SK-MEL-5 (cell line): ENCODE results near the gene ARPC1B. TPM values are rescaled to one million over a fixed set of nuclear protein-coding genes. Genes with fewer than 3 reads are reported as not detected.
"Not testable (repeated sequence)": the region's sequence is repeated elsewhere in the genome, so short reads cannot be mapped to it uniquely, and the experiment has no call there.

Experiments used
- DNase-seq: peaks from one replicate; pipeline ENCODE4 v3.0.0-alpha.2; 2016; ENCODE audit warnings: low read depth, low spot score
- in situ Hi-C: cut with HindIII; loops from 2 replicates; pipeline ENCODE4 v1.10.0; 2016; ENCODE audit warnings: low sequenced_read_pairs, high pct_unique_total_duplicates, low pct_unique_long_range_greater_than_20kb
- total RNA-seq: library from RNA; depleted of rRNA; stranded (reverse); fragments of >200 nt; shearing (Covaris generic); gene quantifications from 2 replicates; pipeline ENCODE4 v1.2.3, GENCODE V29; 2014

ARPC1B gene
- total RNA-seq, 1 experiment from 2014 or later = 1,714 TPM

DNA sequence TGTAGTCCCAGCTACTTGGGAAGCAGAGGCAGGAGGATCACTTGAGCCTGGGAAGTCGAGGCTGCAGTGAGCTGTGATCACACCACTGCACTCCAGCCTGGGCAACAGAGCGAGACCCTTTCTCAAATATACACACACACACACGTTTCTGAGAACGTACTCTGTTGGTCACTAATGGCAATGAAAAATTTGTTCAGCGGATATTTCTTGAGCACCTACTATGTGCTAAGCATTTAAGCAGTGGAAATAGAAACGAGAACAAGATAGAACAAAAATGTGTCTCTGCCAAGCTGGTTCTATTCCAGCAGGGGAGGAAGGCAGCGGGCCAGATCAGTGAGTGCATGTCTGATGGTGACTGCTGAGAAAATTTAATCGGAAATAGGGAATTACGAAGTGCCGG, 8.7 kb downstream of the ARPC1B start:
- no peak for DNase-seq
- in situ Hi-C loops = no loop called here

DNA sequence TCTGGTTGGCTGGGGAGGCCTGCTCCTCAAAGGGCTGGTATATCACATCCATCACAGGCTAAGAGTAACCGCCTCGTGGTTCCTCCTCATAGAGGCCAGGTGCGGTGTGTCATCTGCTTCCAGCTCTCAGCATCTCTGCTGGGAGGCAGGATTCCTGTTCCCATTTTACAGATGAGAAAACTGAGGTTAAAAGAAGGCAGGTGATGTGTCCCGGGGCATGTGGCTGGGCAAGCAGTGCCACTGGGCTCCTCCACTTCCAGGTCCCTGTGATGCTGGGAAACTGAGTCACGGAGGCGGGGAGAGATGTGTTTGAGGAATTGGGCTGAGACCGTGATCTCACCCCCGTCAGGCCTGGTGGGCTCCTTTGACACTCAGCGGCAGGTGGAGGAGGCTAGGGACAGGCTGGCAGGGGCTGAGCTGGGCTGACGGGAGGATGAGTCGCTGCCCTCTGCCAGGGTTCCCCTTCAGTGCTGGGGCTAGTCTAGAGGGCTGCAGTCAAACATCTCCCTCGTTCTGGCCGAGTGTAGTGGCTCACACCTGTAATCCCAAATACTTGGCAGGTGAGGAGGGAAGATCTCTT, 9.4 kb downstream of the ARPC1B start:
- no peak for DNase-seq

DNA sequence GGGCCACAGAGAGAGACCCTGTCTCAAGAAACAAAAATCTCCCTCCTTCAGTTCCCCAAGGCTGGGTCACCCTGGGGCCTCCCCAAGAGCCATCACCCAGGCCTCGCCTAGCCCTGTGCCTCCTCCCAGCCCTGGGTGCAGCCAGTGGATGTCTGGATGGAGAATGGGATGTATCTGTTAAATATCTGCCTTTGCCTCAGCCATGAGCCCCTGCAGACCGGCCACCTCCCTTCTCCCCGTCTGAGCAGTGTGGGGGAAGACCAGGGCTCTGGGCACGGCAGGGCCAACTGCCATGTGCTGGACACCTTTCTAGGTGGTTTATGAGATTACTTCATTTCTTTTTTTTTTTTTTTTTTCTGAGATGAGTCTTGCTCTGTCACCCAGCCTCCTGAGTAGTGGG, 10.0 kb downstream of the ARPC1B start:
- in situ Hi-C loops = no loop called here
- no peak for DNase-seq

More for the DNA sequence above, 9.4 kb downstream of the ARPC1B start:
- in situ Hi-C loops = no loop called here

DNA sequence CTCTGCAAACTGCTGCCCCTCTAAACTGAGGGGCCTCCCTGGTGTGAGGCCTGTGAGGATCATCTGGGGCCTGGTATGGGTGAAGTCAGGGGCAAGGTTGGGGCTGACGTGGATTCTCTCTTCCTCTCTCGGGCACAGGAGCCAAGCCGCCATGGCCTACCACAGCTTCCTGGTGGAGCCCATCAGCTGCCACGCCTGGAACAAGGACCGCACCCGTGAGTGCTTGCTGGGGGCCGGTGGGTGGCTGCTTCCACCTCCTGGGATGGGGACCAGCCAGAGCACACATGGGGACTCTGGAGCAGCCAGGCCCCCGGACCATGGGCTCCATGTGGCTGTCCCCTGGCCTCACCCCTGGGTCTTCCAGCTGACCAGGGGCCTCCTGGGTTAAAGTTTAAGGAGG, 11.0 kb downstream of the ARPC1B start:
- in situ Hi-C loops = no loop called here
- no peak for DNase-seq

DNA sequence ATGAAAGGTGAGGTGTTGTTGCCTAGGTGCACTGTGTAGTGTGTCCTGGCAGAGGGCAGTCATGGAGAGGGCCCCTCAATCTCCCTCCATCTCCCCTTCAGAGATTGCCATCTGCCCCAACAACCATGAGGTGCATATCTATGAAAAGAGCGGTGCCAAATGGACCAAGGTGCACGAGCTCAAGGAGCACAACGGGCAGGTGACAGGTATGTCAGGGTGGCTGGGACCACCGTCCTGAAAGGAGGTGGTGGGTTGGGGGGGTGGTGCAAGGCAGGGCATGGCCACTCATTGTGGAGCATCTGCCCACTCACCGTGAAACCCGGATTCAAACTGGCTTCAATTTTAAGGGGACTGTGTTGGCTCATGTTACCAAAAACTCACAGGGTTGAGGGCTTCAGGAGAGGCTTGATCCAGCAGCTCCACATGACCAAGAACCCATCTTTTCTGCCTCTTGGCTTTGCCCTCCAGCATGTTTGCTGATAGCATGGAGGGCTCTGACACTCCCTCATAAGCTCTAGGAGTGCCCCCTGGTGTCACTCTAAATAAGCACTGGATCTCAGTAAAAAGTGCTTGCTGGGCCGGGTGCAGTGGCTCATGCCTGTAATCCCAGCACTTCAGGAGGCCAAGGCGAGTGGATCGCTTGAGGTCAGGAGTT, 12.2 kb downstream of the ARPC1B start:
- in situ Hi-C loops = no loop called here
- DNase-seq = peak; percentile 84

DNA sequence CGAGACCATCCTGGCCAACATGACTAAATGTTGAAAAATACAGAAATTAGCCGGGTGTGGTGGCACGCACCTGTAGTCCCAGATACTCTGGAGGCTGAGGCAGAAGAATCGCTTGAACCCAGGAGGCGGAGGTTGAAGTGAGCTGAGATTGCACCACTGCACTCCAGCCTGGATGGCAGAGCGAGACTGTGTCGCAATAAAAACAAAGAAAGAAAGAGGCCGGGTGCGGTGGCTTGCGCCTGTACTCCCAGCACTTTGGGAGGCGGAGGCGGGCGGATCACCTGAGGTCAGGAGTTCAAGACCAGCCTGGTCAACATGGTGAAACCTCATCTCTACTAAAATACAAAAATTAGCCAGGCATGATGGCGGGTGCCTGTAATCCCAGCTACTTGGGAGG, 12.7 kb downstream of the ARPC1B start:
- DNase-seq, in situ Hi-C loops: not testable (repeated sequence)

DNA sequence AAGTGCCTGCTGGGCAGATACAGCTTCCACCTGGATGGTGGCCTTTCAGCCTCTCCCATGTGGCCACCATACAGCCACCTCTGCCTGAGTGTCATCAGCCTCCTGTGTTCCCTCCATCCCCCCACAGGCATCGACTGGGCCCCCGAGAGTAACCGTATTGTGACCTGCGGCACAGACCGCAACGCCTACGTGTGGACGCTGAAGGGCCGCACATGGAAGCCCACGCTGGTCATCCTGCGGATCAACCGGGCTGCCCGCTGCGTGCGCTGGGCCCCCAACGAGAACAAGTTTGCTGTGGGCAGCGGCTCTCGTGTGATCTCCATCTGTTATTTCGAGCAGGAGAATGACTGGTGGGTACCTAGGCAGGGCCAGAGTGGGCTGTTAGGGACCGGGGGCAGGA, 13.4 kb downstream of the ARPC1B start:
- DNase-seq = no peak
- in situ Hi-C loops = no loop called here

DNA sequence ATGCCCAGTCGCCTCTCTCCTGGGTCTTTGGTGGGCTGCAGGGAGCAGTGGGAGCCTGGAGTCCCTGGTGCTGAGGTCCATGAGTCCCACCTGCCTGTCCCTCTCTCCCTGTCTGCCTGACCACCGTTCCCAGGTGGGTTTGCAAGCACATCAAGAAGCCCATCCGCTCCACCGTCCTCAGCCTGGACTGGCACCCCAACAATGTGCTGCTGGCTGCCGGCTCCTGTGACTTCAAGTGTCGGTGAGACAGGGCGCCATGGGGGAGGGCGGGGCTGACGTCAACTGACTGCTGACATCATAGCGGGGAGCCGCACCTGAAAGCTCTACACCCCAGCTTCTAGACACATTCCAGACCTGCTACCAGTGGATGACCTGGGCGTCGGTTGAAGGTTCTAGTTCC, 15.2 kb downstream of the ARPC1B start:
- DNase-seq = no peak
- in situ Hi-C loops = no loop called here

DNA sequence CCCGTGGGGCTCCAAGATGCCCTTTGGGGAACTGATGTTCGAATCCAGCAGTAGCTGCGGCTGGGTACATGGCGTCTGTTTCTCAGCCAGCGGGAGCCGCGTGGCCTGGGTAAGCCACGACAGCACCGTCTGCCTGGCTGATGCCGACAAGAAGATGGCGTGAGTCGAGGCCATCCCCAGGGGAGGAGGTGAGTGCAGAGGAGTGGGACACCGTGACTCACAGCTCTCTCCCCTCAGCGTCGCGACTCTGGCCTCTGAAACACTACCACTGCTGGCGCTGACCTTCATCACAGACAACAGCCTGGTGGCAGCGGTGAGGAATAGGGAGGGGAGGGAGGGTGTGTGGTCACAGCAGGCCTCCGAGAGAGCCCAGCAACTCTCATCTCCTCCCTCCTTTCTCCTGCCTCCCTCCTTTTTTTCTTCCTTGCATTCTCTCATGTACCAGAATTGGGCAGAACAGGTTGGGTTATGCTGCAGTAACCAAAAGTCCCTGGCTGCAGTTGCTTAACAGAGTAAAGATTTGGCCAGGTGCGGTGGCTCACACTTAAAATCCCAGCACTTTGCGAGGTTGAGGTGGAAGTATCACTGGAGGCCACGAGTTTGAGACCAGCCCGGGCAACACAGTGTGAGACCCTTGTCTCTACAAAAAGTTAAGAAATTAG, 16.5 kb downstream of the ARPC1B start:
- in situ Hi-C loops = no loop called here

DNA sequence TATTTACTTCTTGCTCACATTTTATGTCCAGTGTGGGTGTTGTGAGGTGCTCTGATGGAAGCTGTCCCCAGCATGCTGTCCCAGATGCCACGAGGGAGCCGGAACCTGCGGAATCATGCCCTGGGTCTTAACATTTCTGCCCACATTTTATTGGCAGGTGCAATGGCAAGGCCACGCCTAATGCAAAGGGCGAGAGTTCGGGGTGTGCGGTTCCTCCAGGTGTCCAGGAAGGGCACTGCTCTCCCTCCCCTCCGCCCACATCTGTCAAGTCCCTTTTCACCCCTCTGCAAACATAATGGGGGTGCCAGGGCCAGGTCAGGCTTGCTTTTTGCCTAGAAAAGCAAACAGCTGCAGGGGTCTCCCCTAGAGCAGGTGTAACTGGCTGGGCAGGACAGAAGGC, 17.5 kb downstream of the ARPC1B start:
- in situ Hi-C loops = no loop called here
- DNase-seq = no peak

More for the DNA sequence above, 16.5 kb downstream of the ARPC1B start:
- DNase-seq = no peak

DNA sequence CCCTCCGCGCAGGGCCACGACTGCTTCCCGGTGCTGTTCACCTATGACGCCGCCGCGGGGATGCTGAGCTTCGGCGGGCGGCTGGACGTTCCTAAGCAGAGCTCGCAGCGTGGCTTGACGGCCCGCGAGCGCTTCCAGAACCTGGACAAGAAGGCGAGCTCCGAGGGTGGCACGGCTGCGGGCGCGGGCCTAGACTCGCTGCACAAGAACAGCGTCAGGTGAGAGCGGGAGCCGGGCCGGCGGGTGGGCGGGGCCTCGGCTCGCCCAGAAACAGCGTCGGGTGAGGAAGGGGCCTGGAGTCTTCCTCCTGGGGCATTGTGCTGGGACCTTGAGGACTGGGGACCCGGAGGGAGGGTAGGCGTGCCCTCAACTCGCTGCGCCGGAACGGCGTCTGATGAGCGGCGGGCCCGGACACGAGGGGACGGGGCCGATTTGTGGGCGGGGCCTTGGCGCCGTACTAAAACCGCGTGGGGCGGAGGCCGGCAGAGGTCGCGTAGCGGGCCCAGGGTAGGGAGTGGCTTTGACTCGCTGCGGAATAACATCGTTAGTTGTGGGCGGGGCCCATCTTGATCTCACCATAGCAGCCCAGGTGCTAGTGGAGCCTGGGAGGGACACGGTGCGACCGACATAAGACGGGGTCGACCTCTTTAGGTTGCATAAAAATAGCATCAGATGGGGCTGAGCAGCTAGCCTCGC, 18.3 kb downstream of the ARPC1B start:
- in situ Hi-C loops = no loop called here
- no peak for DNase-seq

DNA sequence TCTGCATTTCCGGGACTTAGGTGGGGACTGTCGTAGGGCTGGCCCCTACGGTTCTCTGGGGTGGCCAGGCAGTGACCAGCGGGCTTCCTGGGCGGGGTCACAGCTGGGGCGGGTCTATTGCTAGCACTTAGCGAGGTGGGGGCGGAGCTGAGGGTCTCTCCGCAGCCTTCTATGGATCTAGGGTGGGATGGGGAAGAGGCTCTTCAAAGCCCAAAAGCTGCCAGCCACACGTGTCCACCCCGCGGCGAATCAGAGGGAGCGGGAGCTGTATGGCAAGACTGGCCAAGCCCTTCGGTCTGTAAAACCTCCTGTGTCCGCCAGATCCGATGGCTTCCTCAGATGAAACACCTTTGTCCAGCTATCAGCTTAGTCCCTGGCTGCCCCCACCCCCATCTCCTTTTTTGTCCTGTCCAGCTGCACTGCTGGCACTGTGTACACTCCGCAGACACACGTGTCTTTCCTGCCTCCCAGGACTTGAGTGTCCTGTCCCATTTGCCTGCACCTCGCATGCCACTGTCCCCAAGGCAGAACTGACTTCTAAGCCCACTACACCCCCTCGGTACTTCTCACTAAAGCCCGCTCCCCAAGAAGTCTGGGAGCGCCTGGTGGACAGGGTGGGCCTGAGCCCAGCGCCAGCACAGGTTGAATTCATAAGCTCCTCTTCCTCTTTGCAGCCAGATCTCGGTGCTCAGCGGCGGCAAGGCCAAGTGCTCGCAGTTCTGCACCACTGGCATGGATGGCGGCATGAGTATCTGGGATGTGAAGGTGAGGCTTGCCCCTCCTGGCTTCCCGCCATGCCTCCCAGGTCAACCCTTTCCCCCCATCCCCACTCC, 19.0 kb downstream of the ARPC1B start:
- in situ Hi-C loops = no loop called here
- no peak for DNase-seq

DNA sequence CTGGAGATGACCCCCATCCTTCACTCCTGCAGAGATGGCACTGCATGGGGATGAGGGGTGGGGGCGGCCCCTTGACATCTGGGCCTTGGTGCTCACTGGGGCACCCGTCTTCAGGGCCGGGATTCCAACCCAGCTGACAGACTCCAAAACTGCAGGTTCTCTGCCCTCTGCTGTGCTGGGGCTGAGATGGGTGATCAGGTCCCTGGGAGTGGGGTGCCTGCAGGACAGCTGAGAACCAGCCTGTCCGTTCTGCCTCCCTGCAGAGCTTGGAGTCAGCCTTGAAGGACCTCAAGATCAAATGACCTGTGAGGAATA, 19.6 kb downstream of the ARPC1B start:
- in situ Hi-C loops = no loop called here

DNA sequence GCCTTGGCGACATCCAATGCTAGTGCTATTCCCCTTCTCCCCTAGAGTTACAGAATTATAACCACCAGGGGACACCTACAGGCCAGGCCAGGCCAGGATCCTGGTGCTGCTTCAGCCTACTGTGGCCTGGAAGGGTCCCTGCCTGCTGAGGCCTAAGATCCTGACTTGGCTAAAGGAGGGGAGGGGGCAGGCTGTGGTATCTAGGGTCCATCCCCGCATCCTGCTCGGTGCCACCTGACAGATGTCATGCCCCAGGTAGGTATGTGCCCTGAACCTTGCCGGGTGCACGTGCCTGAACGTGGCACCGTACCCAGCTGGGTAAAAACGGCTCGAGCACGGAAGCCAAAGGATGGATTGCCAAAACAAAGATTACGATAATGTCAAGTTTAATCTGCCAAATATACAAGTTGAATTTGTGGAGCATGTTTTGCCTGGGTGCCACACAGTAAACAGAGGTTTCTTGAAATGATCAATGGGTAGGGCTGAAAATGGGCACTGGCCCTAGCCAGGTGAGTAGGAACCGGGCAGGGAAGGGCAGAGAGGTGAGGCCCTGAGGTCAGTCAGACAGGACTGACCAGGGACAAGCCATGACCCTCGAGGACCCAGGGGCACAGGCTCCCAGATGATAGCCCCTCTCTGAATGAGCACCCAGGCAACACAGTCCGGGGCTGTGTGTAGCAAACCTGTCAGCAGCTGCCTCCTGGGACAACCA, 21.2 kb downstream of the ARPC1B start:
- in situ Hi-C loops = no loop called here
- DNase-seq = peak; percentile 42

More for the DNA sequence above, 19.6 kb downstream of the ARPC1B start:
- DNase-seq = no peak

DNA sequence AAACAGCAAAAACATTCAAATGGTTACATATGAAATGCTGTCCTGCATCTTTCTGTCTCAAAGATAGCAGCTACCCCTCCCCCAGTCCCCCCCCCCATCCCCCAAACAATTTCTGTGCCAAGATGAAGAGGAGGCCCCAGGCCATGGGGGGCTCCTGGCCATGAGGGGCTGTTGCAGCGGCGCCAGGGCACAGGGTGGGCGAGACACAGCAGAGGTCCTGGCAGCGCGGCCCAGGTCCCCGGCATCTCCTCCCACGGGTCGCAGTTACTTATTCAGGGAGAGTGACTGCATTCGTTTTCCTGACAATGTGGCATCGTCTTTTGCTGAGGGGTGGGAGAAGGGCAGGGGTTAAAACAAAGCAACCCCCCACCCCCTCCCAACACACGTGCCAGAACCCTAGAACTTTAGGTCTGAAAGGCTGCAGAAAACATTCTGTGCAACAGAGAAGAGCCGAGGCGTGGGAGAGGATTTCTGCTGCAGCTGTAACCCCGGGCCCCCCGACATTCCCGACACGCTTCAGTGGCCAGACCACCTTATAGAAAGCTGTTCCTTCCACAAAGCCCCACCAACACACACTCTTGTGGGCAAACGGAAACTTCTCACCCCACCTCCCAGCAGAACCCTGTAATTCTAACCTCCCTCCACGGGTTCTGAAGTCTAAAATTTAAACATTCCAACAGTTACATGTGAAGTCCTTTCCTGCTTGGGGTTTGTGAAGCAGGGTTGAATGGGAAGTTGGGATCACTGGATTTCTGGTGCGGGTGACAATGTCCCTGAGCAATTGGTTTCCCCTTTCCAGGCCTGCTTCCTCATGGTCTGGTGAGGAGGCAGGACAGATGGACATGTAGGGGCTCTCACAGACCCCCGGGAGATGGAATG, 22.1 kb downstream of the ARPC1B start:
- in situ Hi-C loops = no loop called here
- DNase-seq = no peak

DNA sequence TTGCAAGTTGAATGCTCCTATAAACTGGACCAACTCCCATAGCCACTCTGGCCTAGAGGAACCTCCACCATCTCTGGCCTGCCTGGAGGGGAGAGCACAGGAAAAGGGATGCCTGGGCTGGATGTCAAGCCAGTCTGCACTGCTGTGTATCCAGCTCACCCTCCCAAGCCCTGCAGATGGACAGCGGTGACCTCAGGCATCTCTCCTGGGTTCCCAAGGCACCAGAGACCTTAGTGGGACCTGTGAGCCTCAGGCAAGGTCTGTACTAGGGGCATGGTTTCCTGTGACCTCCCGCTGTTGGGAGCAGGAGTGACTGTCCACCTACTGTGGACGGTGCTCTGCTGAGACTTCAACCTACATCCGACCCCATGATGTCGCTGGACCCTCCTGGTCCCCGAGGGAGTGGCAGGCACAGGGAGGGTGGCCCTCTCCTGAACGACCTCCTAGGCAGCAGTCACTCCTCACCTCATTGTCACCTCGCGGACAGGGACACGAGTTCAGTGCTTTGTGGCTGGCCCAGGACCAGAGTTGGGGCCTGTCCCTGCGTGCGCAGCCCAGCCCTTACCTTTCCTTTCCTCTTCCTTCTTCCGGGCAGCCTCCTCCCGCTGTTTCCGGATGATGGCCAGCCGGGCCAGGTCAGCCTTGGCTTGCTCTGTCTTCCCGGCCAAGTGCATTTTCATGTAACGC, 22.9 kb downstream of the ARPC1B start:
- no peak for DNase-seq
- in situ Hi-C loops = no loop called here
